Activated CD8-positive, alpha-beta memory T cell treated with anti-CD3 and anti-CD28 coated beads for 36 hours (primary cell): ENCODE measurements around the gene IQGAP3. TPM values are rescaled to one million over a fixed set of nuclear protein-coding genes. Genes with fewer than 3 reads are reported as not detected.

Source experiments
- CTCF ChIA-PET: fragments of 350-600 bp; sonication (Branson Sonifier 250); formaldehyde crosslinking; loops from one replicate; lab custom pipeline; 2021; ENCODE audit warnings: antibody characterized with exemption; lab: Charles Lee
- POLR2A ChIA-PET: fragments of 350-600 bp; sonication (Branson Sonifier 250); formaldehyde crosslinking; loops from one replicate; lab custom pipeline; 2021; ENCODE audit warnings: antibody characterized with exemption; lab: Charles Lee
- total RNA-seq, 2 experiments: library from RNA; stranded (reverse); gene quantifications; one replicate each; pipeline ENCODE4 v1.2.3, GENCODE V29; 2021

IQGAP3 gene
- total RNA-seq, 2 experiments from 2014 or later: 8.6 to 9.3 TPM

- ChIA-PET POLR2A (interaction anchor here (0.6 to 2.1 kb wide), 4 partner anchors 9 to 220 kb away, joined by 3 to 15 read pairs (median 4); partner anchors contain the start of gene NAXE), CTCF (interaction anchor here (0.8 to 2.3 kb wide), 14 partner anchors 10 to 195 kb away, joined by 3 to 18 read pairs (median 4); partner anchors contain the start of gene NAXE)
Observed at GRCh38 chr1:156582388-156583017, 10.1 kb upstream of the IQGAP3 start.

GRCh38 chr1:156581661-156582387 is 9.5 kb upstream of the IQGAP3 start:
- ChIA-PET CTCF (interaction anchor here (0.8 to 2.3 kb wide), 16 partner anchors 11 to 195 kb away, joined by 3 to 18 read pairs (median 4); partner anchors contain the start of gene NAXE), POLR2A (interaction anchor here (0.6 to 2.1 kb wide), 3 partner anchors 10 to 53 kb away, joined by 3 to 15 read pairs (median 4); partner anchors contain the start of gene NAXE)

GRCh38 chr1:156579472-156579871 is 7.1 kb upstream of the IQGAP3 start, which contains the start of gene TTC24:
TTC24 (plus strand) TSS chr1:156579723; CDS start chr1:156581365, 1,642 bp downstream.
- POLR2A ChIA-PET: no interaction called here
- CTCF ChIA-PET: interaction anchor here (0.7 to 1.5 kb wide), 5 partner anchors 23 to 193 kb away, joined by 3 read pairs; no protein-coding TSS in a partner anchor

GRCh38 chr1:156578055-156578454 is 5.7 kb upstream of the IQGAP3 start:
- CTCF ChIA-PET: no interaction called here
- POLR2A ChIA-PET: no interaction called here

GRCh38 chr1:156577550-156577949 is 5.2 kb upstream of the IQGAP3 start:
- CTCF ChIA-PET: interaction anchor here (1.3 kb wide), 1 partner anchor 31 kb away, joined by 3 read pairs; no protein-coding TSS in a partner anchor
- POLR2A ChIA-PET: no interaction called here

GRCh38 chr1:156574039-156574633 is 1.8 kb upstream of the IQGAP3 start:
- POLR2A ChIA-PET: interaction anchor here (0.6 to 0.7 kb wide), 2 partner anchors 98 to 113 kb away, joined by 3 to 12 read pairs; no protein-coding TSS in a partner anchor
- CTCF ChIA-PET: interaction anchor here (1.3 to 1.8 kb wide), 4 partner anchors 8 to 188 kb away, joined by 3 to 4 read pairs (median 3); no protein-coding TSS in a partner anchor

GRCh38 chr1:156572663-156573018 is 276 bp upstream of the IQGAP3 start:
- POLR2A ChIA-PET: no interaction called here
- CTCF ChIA-PET: interaction anchor here (1.6 to 1.9 kb wide), 2 partner anchors 92 to 117 kb away, joined by 4 to 8 read pairs; no protein-coding TSS in a partner anchor

- ChIA-PET POLR2A (no interaction called here), CTCF (interaction anchor here (1.3 to 1.9 kb wide), 4 partner anchors 11 to 118 kb away, joined by 3 to 8 read pairs (median 5); no protein-coding TSS in a partner anchor)
Observed at GRCh38 chr1:156571261-156571852, 1.0 kb downstream of the IQGAP3 start.

GRCh38 chr1:156566436-156566835 is 5.9 kb downstream of the IQGAP3 start:
- CTCF ChIA-PET: interaction anchor here (1.1 kb wide), 1 partner anchor 8 kb away, joined by 3 read pairs; no protein-coding TSS in a partner anchor
- POLR2A ChIA-PET: interaction anchor here (0.6 kb wide), 1 partner anchor 57 kb away, joined by 5 read pairs; no protein-coding TSS in a partner anchor

- ChIA-PET POLR2A (no interaction called here), CTCF (interaction anchor here (0.8 to 1.1 kb wide), 2 partner anchors 9 to 85 kb away, joined by 3 read pairs; no protein-coding TSS in a partner anchor)
Observed at GRCh38 chr1:156565519-156565918, 6.8 kb downstream of the IQGAP3 start.

- POLR2A ChIA-PET: no interaction called here
- CTCF ChIA-PET: no interaction called here
Observed at GRCh38 chr1:156560585-156561163, 11.7 kb downstream of the IQGAP3 start.

- ChIA-PET POLR2A (no interaction called here), CTCF (no interaction called here)
Observed at GRCh38 chr1:156559797-156560385, 12.5 kb downstream of the IQGAP3 start.

- CTCF ChIA-PET: no interaction called here
- POLR2A ChIA-PET: no interaction called here
Observed at GRCh38 chr1:156559086-156559796, 13.1 kb downstream of the IQGAP3 start.

GRCh38 chr1:156556354-156556753 is 16.0 kb downstream of the IQGAP3 start:
- POLR2A ChIA-PET: no interaction called here
- CTCF ChIA-PET: no interaction called here

- POLR2A ChIA-PET: no interaction called here
- CTCF ChIA-PET: interaction anchor here (0.6 kb wide), 1 partner anchor 170 kb away, joined by 4 read pairs; no protein-coding TSS in a partner anchor
Observed at GRCh38 chr1:156555715-156556114, 16.6 kb downstream of the IQGAP3 start.

- ChIA-PET POLR2A (no interaction called here), CTCF (no interaction called here)
Observed at GRCh38 chr1:156554971-156555370, 17.4 kb downstream of the IQGAP3 start.

GRCh38 chr1:156553860-156554485 is 18.4 kb downstream of the IQGAP3 start:
- ChIA-PET CTCF (no interaction called here), POLR2A (no interaction called here)
